ENCODE measurements around the gene SLC66A3. TPM values are rescaled to one million over a fixed set of nuclear protein-coding genes. Genes with fewer than 3 reads are reported as not detected.

SLC66A3 gene
- total RNA-seq, 5 donors from 2014 or later (not counting 1 experiment from before 2014, with no cell fraction given) = 10.7 to 32.0 (median 21.2) TPM

- H3K27ac Mint-ChIP-seq = no peak overlapping the region
- DNase-seq = no peak
- H3K36me3 ChIP-seq (ENCODE audit: control insufficient read depth in 2 of 2, extremely low read depth in 1 of 2, insufficient read depth in 1 of 2, low read length in 1 of 2) = peaks cover 0 to 15% of the 10 kb centered on the region in 2 donors
- ChIA-PET CTCF (interaction anchor here in 1 of 2 donors (0.6 kb wide), 1 partner anchor 507 kb away, joined by 3 read pairs; no protein-coding TSS in a partner anchor), POLR2A (no interaction called here)
- no peaks in the 10 kb centered on the region for H3K9me3 Mint-ChIP-seq
- no peaks in the 10 kb centered on the region for H3K4me1 Mint-ChIP-seq
- no peak overlapping the region for H3K4me3 ChIP-seq (ENCODE audit: control insufficient read depth in 1 of 2, extremely low read depth in 1 of 2, low read length in 1 of 2)
- peaks cover 46% of the 10 kb centered on the region for H3K36me3 Mint-ChIP-seq
- 96% methylated on average over 5 of the region's 6 CpGs for WGBS (ENCODE audit: insufficient coverage)
- no peaks in the 10 kb centered on the region for H3K9me3 ChIP-seq
- ATAC-seq (replicated peaks in 1 of 4) = no peak
- no peaks in the 10 kb centered on the region for H3K27me3 Mint-ChIP-seq
- H3K4me3 Mint-ChIP-seq = no peak overlapping the region
- H3K27ac ChIP-seq (ENCODE audit: low read length) = no peak overlapping the region
- H3K4me1 ChIP-seq (ENCODE audit: control insufficient read depth in 1 of 2, extremely low read depth in 1 of 2, insufficient read depth in 2 of 2, low read length in 2 of 2) = no peaks in the 10 kb centered on the region
- no peaks in the 10 kb centered on the region for H3K27me3 ChIP-seq (replicated peaks in 1 of 2; ENCODE audit: control insufficient read depth in 2 of 2, extremely low read depth in 1 of 2, insufficient read depth in 2 of 2, low read length in 1 of 2)
Observed at GRCh38 chr2:11186145-11186544, 30.9 kb downstream of the SLC66A3 start.

GRCh38 chr2:11187083-11187619 is 31.9 kb downstream of the SLC66A3 start:
- no peaks in the 10 kb centered on the region for H3K27me3 ChIP-seq (replicated peaks in 1 of 2; ENCODE audit: control insufficient read depth in 2 of 2, extremely low read depth in 1 of 2, insufficient read depth in 2 of 2, low read length in 1 of 2)
- 100% methylated on average over 2 of the region's 7 CpGs for WGBS (ENCODE audit: insufficient coverage)
- H3K4me3 ChIP-seq (ENCODE audit: control insufficient read depth in 1 of 2, extremely low read depth in 1 of 2, low read length in 1 of 2) = no peak overlapping the region
- Mint-ChIP-seq H3K4me1 (no peaks in the 10 kb centered on the region), H3K4me3 (no peak overlapping the region), H3K36me3 (peaks cover 49% of the 10 kb centered on the region), H3K27me3 (no peaks in the 10 kb centered on the region), H3K9me3 (no peaks in the 10 kb centered on the region), H3K27ac (no peak overlapping the region)
- ChIA-PET CTCF (no interaction called here), POLR2A (no interaction called here)
- H3K9me3 ChIP-seq = no peaks in the 10 kb centered on the region
- ATAC-seq (replicated peaks in 1 of 4) (no peak), DNase-seq (no peak)
- H3K27ac ChIP-seq (ENCODE audit: low read length) = no peak overlapping the region
- H3K36me3 ChIP-seq (ENCODE audit: control insufficient read depth in 2 of 2, extremely low read depth in 1 of 2, insufficient read depth in 1 of 2, low read length in 1 of 2) = peaks cover 0 to 14% of the 10 kb centered on the region in 2 donors
- H3K4me1 ChIP-seq (ENCODE audit: control insufficient read depth in 1 of 2, extremely low read depth in 1 of 2, insufficient read depth in 2 of 2, low read length in 2 of 2) = no peaks in the 10 kb centered on the region

- no peak overlapping the region for H3K4me3 Mint-ChIP-seq
- ChIA-PET POLR2A (no interaction called here), CTCF (no interaction called here)
- Histone ChIP-seq H3K4me1 (ENCODE audit: control insufficient read depth in 1 of 2, extremely low read depth in 1 of 2, insufficient read depth in 2 of 2, low read length in 2 of 2) (no peaks in the 10 kb centered on the region), H3K27me3 (replicated peaks in 1 of 2; ENCODE audit: control insufficient read depth in 2 of 2, extremely low read depth in 1 of 2, insufficient read depth in 2 of 2, low read length in 1 of 2) (no peaks in the 10 kb centered on the region), H3K4me3 (ENCODE audit: control insufficient read depth in 1 of 2, extremely low read depth in 1 of 2, low read length in 1 of 2) (no peak overlapping the region), H3K9me3 (no peaks in the 10 kb centered on the region), H3K27ac (ENCODE audit: low read length) (no peak overlapping the region), H3K36me3 (ENCODE audit: control insufficient read depth in 2 of 2, extremely low read depth in 1 of 2, insufficient read depth in 1 of 2, low read length in 1 of 2) (peaks cover 0 to 18% of the 10 kb centered on the region in 2 donors)
- peaks cover 50% of the 10 kb centered on the region for H3K36me3 Mint-ChIP-seq
- no peaks in the 10 kb centered on the region for H3K27me3 Mint-ChIP-seq
- ATAC-seq (replicated peaks in 1 of 4) (no peak), DNase-seq (no peak)
- H3K27ac Mint-ChIP-seq = no peak overlapping the region
- WGBS (ENCODE audit: insufficient coverage) = no CpG with 5 or more reads among the region's 2 CpGs
- no peaks in the 10 kb centered on the region for H3K4me1 Mint-ChIP-seq
- H3K9me3 Mint-ChIP-seq = no peaks in the 10 kb centered on the region
Observed at GRCh38 chr2:11187731-11188130, 32.5 kb downstream of the SLC66A3 start.

GRCh38 chr2:11196246-11196645 is 41.0 kb downstream of the SLC66A3 start:
- Mint-ChIP-seq H3K27me3 (no peaks in the 10 kb centered on the region), H3K9me3 (no peaks in the 10 kb centered on the region), H3K4me1 (no peaks in the 10 kb centered on the region), H3K36me3 (peaks cover 38% of the 10 kb centered on the region), H3K27ac (no peak overlapping the region), H3K4me3 (no peak overlapping the region)
- Histone ChIP-seq H3K27me3 (replicated peaks in 1 of 2; ENCODE audit: control insufficient read depth in 2 of 2, extremely low read depth in 1 of 2, insufficient read depth in 2 of 2, low read length in 1 of 2) (no peaks in the 10 kb centered on the region), H3K4me3 (ENCODE audit: control insufficient read depth in 1 of 2, extremely low read depth in 1 of 2, low read length in 1 of 2) (no peak overlapping the region), H3K36me3 (ENCODE audit: control insufficient read depth in 2 of 2, extremely low read depth in 1 of 2, insufficient read depth in 1 of 2, low read length in 1 of 2) (peaks cover 0 to 30% of the 10 kb centered on the region in 2 donors), H3K27ac (ENCODE audit: low read length) (no peak overlapping the region), H3K4me1 (ENCODE audit: control insufficient read depth in 1 of 2, extremely low read depth in 1 of 2, insufficient read depth in 2 of 2, low read length in 2 of 2) (no peaks in the 10 kb centered on the region), H3K9me3 (no peaks in the 10 kb centered on the region)
- ATAC-seq (replicated peaks in 1 of 4) (no peak), DNase-seq (no peak)
- POLR2A ChIA-PET = no interaction called here
- CTCF ChIA-PET = no interaction called here
- WGBS (ENCODE audit: insufficient coverage) = no CpG with 5 or more reads among the region's 3 CpGs

GRCh38 chr2:11200651-11201050 is 45.4 kb downstream of the SLC66A3 start:
- no peaks in the 10 kb centered on the region for H3K9me3 Mint-ChIP-seq
- DNase-seq = no peak
- ATAC-seq (replicated peaks in 1 of 4) = no peak
- Histone ChIP-seq H3K36me3 (ENCODE audit: control insufficient read depth in 2 of 2, extremely low read depth in 1 of 2, insufficient read depth in 1 of 2, low read length in 1 of 2) (peaks cover 0 to 26% of the 10 kb centered on the region in 2 donors), H3K4me1 (ENCODE audit: control insufficient read depth in 1 of 2, extremely low read depth in 1 of 2, insufficient read depth in 2 of 2, low read length in 2 of 2) (no peaks in the 10 kb centered on the region), H3K27me3 (replicated peaks in 1 of 2; ENCODE audit: control insufficient read depth in 2 of 2, extremely low read depth in 1 of 2, insufficient read depth in 2 of 2, low read length in 1 of 2) (no peaks in the 10 kb centered on the region), H3K27ac (ENCODE audit: low read length) (no peak overlapping the region), H3K4me3 (ENCODE audit: control insufficient read depth in 1 of 2, extremely low read depth in 1 of 2, low read length in 1 of 2) (no peak overlapping the region), H3K9me3 (no peaks in the 10 kb centered on the region)
- no peak overlapping the region for H3K4me3 Mint-ChIP-seq
- peak overlapping the region in 1 of 2 donors; percentile 57 for H3K27ac Mint-ChIP-seq
- H3K4me1 Mint-ChIP-seq = peaks cover 0 to 14% (median 5%) of the 10 kb centered on the region in 3 donors
- ChIA-PET CTCF (interaction anchor here in 1 of 2 donors (1.0 kb wide), 1 partner anchor 11 kb away, joined by 5 read pairs; no protein-coding TSS in a partner anchor), POLR2A (interaction anchor here in 1 of 2 donors (0.9 kb wide), 1 partner anchor 526 kb away, joined by 5 read pairs; no protein-coding TSS in a partner anchor)
- H3K36me3 Mint-ChIP-seq = peaks cover 32% of the 10 kb centered on the region
- WGBS (ENCODE audit: insufficient coverage) = 100% methylated on average over 1 of the region's 2 CpGs
- no peaks in the 10 kb centered on the region for H3K27me3 Mint-ChIP-seq

GRCh38 chr2:11201969-11202368 is 46.7 kb downstream of the SLC66A3 start:
- Mint-ChIP-seq H3K36me3 (peaks cover 26% of the 10 kb centered on the region), H3K27ac (no peak overlapping the region)

More at GRCh38 chr2:11201969-11202368, 46.7 kb downstream of the SLC66A3 start:
- no peaks in the 10 kb centered on the region for H3K4me1 ChIP-seq (ENCODE audit: control insufficient read depth in 1 of 2, extremely low read depth in 1 of 2, insufficient read depth in 2 of 2, low read length in 2 of 2)
- DNase-seq (no peak), ATAC-seq (replicated peaks in 1 of 4) (no peak)
- Mint-ChIP-seq H3K9me3 (no peaks in the 10 kb centered on the region), H3K4me1 (peaks cover 0 to 14% (median 5%) of the 10 kb centered on the region in 3 donors), H3K27me3 (no peaks in the 10 kb centered on the region), H3K4me3 (no peak overlapping the region)
- no peaks in the 10 kb centered on the region for H3K9me3 ChIP-seq
- CTCF ChIA-PET = no interaction called here
- H3K4me3 ChIP-seq (ENCODE audit: control insufficient read depth in 1 of 2, extremely low read depth in 1 of 2, low read length in 1 of 2) = no peak overlapping the region
- H3K27ac ChIP-seq (ENCODE audit: low read length) = no peak overlapping the region
- no peaks in the 10 kb centered on the region for H3K27me3 ChIP-seq (replicated peaks in 1 of 2; ENCODE audit: control insufficient read depth in 2 of 2, extremely low read depth in 1 of 2, insufficient read depth in 2 of 2, low read length in 1 of 2)
- WGBS (ENCODE audit: insufficient coverage) = no CpG with 5 or more reads among the region's 5 CpGs
- POLR2A ChIA-PET = no interaction called here
- peaks cover 0 to 20% of the 10 kb centered on the region in 2 donors for H3K36me3 ChIP-seq (ENCODE audit: control insufficient read depth in 2 of 2, extremely low read depth in 1 of 2, insufficient read depth in 1 of 2, low read length in 1 of 2)

Data from T-cell (primary cell).